ENCODE data around the gene ZNF214.

DNA sequence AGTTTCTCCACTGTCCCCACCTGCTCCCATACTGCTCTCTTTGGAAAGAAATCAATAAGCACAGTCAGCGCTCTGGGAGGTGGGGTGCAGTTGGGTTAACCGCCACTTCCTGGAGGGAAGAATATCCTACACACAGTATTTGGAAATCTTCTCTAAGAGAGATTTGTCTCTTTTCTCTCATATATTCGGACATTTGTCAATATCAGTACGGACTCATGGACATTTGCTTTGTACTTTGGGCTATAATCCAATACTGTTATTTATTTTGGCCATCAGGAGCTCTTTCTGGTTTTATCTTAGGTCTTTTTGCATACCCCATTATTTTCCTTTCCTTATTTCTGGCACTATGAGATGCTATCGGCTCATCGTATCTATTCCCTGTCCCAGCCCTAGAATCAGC, 13.9 kb upstream of the ZNF214 start:
- no peak for TF ChIP-seq YY1 (IDR thresholded peaks at IDR 0.05; ENCODE audit: insufficient read depth, insufficient read length)
- TF ChIP-seq SUZ12 (IDR thresholded peaks at IDR 0.05; ENCODE audit: extremely low read depth, insufficient read depth, insufficient read length), result no peak
- TF ChIP-seq ZNF274 (IDR thresholded peaks at IDR 0.05; ENCODE audit: low read depth, low read length), result no peak

Measured in NT2/D1 (cell line).